D721Med (cell line): ENCODE data around the gene CTCF.
A peak's percentile ranks its signal among the peaks of the same experiment; 100 is the strongest.

Source experiments
- DNase-seq: peaks from one replicate; pipeline ENCODE4 v3.0.0; 2011; ENCODE audit warnings: low spot score; ENCODE audit not compliant: insufficient read length
- FAIRE-seq: peaks from 2 replicates; lab custom pipeline; 2011; peaks lifted over from hg19 to GRCh38; lab: Jason Lieb, UNC
- CTCF ChIP-seq: IDR thresholded peaks from 2 replicates; pipeline ENCODE4 v1.5.1; 2012; ENCODE audit warnings: mild to moderate bottlenecking, control low read depth; ENCODE audit not compliant: insufficient read depth; ENCODE audit errors: missing control alignments

The CTCF gene

GRCh38 chr16:67519242-67519641 lies 43.1 kb upstream of the CTCF start:
- no peak for FAIRE-seq
- no peak for TF ChIP-seq CTCF
- no peak for DNase-seq

DNA sequence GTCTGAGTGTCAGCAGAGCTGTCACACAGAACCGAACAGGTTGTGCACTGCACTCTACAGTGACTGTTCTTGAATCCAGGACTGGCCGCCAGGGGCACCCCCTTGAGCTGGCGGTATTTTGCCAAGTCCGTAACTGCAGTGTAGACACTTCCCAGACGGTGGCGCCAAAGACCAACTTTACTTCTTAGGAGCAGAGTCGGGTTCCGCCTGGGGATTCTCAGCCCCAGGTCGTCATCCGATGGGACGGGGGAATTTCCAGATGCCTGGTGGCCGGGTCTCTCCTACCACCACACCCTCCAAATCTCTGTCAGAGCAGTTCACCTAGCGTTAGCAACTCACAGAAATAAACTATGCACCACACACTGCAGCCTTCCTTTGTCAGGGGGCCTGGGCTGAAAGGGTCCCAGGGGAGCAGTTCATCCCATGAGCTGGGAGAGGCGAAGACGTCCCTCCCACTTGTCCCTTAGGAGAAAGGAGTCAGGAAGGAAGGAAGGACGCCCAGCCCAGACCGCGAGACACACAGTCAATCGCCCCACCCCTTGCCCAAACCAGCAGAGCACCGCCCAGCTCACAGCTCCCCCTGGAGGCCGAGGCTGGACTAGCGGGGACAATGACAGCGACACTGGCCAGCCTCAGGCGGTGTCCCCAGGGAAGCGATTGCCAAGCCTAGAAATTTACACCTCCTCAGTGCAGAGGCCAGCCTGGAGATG lies 41.1 kb upstream of the CTCF start:
- DNase-seq (peak; percentile 51), FAIRE-seq (no peak)
- TF ChIP-seq CTCF: peak; percentile 99

DNA sequence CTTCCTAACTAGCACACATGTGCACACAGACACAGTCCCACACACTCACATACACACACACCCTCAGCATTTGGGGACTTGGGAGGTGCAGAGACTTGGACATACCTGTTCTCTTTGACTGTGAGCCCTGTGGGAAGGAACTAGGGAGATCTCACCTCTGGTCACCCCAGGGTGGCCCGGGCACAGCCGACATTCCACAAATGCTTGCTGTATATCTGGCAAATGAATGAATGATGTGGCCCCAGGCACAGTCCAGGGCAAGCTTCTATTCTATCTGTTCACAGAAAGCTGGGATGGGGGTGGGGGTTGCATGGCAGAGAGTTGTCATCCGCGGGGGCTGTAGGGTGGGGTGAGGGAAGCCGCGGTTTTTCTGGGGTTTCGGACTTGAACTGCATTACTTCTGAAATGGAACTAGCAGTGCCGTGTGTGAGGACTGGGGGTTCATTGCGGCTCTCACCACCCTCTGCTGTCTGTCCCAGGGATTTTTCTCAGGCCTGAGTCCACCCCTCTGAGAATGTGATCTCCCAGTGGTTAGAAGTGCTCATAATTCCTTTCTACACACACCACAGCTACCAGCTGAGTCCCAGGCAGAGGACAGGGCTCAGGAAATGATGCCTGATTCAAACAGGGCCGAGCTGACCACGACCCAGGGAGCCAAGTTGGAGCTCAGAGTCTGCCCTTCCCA lies 37.0 kb upstream of the CTCF start:
- no peak for DNase-seq

DNA sequence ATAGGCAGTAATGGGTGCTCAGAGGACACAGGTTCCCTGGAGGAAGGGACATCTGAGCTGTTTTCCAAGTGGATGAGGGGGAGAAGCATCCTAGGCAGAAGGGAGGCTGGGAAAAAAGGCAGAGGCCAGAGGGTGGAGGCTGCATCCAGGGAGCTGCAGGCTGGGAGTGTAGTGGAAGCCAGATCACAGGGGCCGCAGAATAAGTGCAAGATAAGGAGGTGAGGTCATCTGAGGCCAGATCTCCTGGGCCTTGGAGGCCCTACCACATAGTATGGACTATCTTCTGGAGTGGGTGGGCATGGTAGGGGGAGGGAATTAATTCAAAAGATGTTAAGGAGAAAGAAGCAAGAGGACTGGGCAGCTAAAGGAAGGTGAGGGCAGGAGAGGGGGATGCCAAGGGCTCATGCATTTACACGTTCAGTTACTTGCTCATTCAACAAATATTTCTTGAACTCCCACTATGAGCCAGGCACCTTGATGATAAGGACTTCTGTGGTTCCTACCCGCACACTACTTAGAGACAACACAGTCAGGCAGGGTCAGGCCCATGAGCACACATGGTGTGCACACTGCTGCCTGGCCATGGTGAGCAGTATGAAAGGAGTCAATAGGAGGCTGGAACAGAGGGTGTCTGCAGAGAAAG lies 36.1 kb upstream of the CTCF start:
- no peak for FAIRE-seq
- TF ChIP-seq CTCF: no peak
- no peak for DNase-seq

More for the DNA sequence above, 37.0 kb upstream of the CTCF start:
- no peak for FAIRE-seq
- no peak for TF ChIP-seq CTCF

GRCh38 chr16:67528222-67528869 lies 34.0 kb upstream of the CTCF start, which contains the start of gene RIPOR1:
TSS of gene RIPOR1 (plus strand) at chr16:67528829. CDS start at chr16:67538447, 9,618 bp downstream.
- DNase-seq (peak; percentile 72), FAIRE-seq (no peak)
- no peak for TF ChIP-seq CTCF

DNA sequence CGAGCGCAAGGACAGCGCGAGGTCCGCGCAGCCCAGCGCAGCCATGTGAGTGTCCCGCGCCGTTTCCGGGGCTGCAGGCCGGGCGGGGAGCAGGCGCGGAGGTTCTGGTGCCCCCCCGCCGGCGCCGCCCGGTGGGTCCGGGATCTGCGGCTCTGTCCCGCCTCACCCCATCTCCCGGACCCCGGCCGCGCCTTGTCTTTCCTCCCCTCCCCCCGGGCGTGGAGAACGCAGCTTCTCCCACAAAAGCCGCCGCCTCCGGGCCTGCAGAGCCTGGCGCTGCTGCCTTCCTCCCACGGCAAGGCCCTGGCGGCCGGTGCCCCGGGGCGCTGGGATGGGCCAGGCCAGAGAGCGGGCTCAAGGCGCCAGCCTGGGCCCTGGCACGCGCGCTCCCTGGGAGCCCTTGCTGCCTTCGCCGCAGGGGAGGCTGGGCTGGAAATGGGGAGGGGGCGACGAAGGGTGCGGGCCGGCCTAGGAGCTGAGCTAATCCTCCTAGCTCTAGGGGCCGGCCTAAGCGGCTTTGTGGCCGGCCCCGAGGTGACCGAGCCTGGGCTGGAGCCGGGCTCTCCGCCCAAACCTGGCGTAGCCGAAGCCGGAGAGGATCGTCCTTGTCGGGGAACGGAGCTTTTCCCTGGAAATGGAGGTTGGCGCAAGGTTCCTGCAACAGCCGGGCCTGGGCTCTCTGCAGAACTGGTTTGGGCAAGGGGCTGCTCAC lies 33.3 kb upstream of the CTCF start:
- DNase-seq (peak; percentile 57), FAIRE-seq (no peak)
- no peak for TF ChIP-seq CTCF
